Common myeloid progenitor, CD34-positive (primary cell): ENCODE data around the gene CUEDC2.

ENCODE experiments used
- CTCF ChIA-PET: fragments of 350-600 bp; sonication (Branson Sonifier 250); formaldehyde crosslinking; loops from one replicate; lab custom pipeline; 2021; ENCODE audit warnings: antibody characterized with exemption; lab: Charles Lee
- POLR2A ChIA-PET: fragments of 350-600 bp; sonication (Branson Sonifier 250); formaldehyde crosslinking; loops from one replicate; lab custom pipeline; 2021; ENCODE audit warnings: antibody characterized with exemption; lab: Charles Lee
- DNase-seq, 3 donors: peaks; one replicate each; pipeline versions ENCODE4 v3.0.0 to v3.0.0-alpha.2; 2013
- H3K27ac ChIP-seq, 2 experiments: 1 replicate in 1 of 2; 2 replicates in 1 of 2; pipeline ENCODE4 v1.7.0; 2013; ENCODE audit warnings: inconsistent platforms in 2 of 2, low read length in 2 of 2, mild to moderate bottlenecking in 2 of 2, low read depth in 1 of 2, moderate library complexity in 1 of 2; ENCODE audit not compliant: severe bottlenecking in 2 of 2, insufficient read depth in 1 of 2, poor library complexity in 1 of 2
- H3K27me3 ChIP-seq, 5 experiments: replicated peaks in 2 of 5; 1 replicate in 3 of 5; 2 replicates in 2 of 5; pipeline versions ENCODE4 v1.6.1 to v1.7.0; 2013; ENCODE audit warnings: low read length in 4 of 5, mild to moderate bottlenecking in 2 of 5, moderate library complexity in 2 of 5, inconsistent platforms in 1 of 5; ENCODE audit not compliant: insufficient read depth in 5 of 5, control insufficient read depth in 4 of 5
- H3K36me3 ChIP-seq, 4 experiments: 1 replicate in 2 of 4; 2 replicates in 2 of 4; pipeline versions ENCODE4 v1.6.1 to v1.7.0; 2013; ENCODE audit warnings: low read length in 3 of 4, control low read depth in 1 of 4, mild to moderate bottlenecking in 1 of 4; ENCODE audit not compliant: control insufficient read depth in 4 of 4, insufficient read depth in 4 of 4
- H3K4me1 ChIP-seq, 4 experiments: 1 replicate in 3 of 4; 2 replicates in 1 of 4; pipeline versions ENCODE4 v1.6.1 to v1.7.1; 2013; ENCODE audit warnings: low read length in 3 of 4, mild to moderate bottlenecking in 3 of 4, control low read depth in 1 of 4, inconsistent platforms in 1 of 4, moderate library complexity in 1 of 4; ENCODE audit not compliant: control insufficient read depth in 4 of 4, insufficient read depth in 4 of 4; ENCODE audit errors: control extremely low read depth in 1 of 4
- H3K4me3 ChIP-seq, 7 experiments: 1 replicate in 4 of 7; 2 replicates in 3 of 7; pipeline versions ENCODE4 v1.5.1 to v1.7.0; 2013; ENCODE audit warnings: mild to moderate bottlenecking in 7 of 7, low read length in 6 of 7, moderate library complexity in 6 of 7, inconsistent platforms in 2 of 7, low read depth in 2 of 7, control low read depth in 1 of 7; ENCODE audit not compliant: insufficient read depth in 4 of 7, control insufficient read depth in 1 of 7; ENCODE audit errors: extremely low read depth in 1 of 7
- H3K9me3 ChIP-seq, 5 experiments: 1 replicate in 4 of 5; 2 replicates in 1 of 5; pipeline versions ENCODE4 v1.6.1 to v1.7.1; 2013; ENCODE audit warnings: low read length in 4 of 5, mild to moderate bottlenecking in 2 of 5, inconsistent platforms in 1 of 5, low read depth in 1 of 5, moderate library complexity in 1 of 5; ENCODE audit not compliant: control insufficient read depth in 4 of 5, insufficient read depth in 2 of 5; ENCODE audit errors: control extremely low read depth in 1 of 5
- WGBS: methylation state at CpG from one replicate; pipeline ENCODE4 v1.1.5; 2013; ENCODE audit not compliant: insufficient coverage; 5-methylcytosine and 5-hydroxymethylcytosine counted together

CUEDC2 gene

GRCh38 chr10:102412293-102412692 is 20.1 kb downstream of the CUEDC2 start:
- WGBS: 90% methylated on average over 10 of the region's 10 CpGs
- DNase-seq: no peak
- Histone ChIP-seq H3K27ac (no peak overlapping the region), H3K27me3 (peaks cover 0 to 44% (median 29%) of the 10 kb centered on the region in 5 experiments), H3K9me3 (no peaks in the 10 kb centered on the region), H3K4me1 (peaks cover 0 to 30% (median 22%) of the 10 kb centered on the region in 4 experiments), H3K36me3 (no peaks in the 10 kb centered on the region), H3K4me3 (no peak overlapping the region)
- ChIA-PET CTCF (interaction anchor here (1.1 to 5.4 kb wide), 7 partner anchors 8 to 23 kb away, joined by 3 to 20 read pairs (median 6); partner anchors contain the start of gene FBXL15), POLR2A (interaction anchor here (0.8 to 1.4 kb wide), 2 partner anchors 10 to 244 kb away, joined by 3 read pairs; no protein-coding TSS in a partner anchor)

GRCh38 chr10:102411341-102412255 is 20.8 kb downstream of the CUEDC2 start:
- peaks cover 0 to 41% (median 31%) of the 10 kb centered on the region in 5 experiments for H3K27me3 ChIP-seq
- no peak overlapping the region for H3K27ac ChIP-seq
- CTCF ChIA-PET: interaction anchor here (1.1 to 5.4 kb wide), 8 partner anchors 9 to 68 kb away, joined by 3 to 20 read pairs (median 7); partner anchors contain the start of gene FBXL15
- peak overlapping the region in 1 of 7 experiments; percentile 70 for H3K4me3 ChIP-seq
- peaks cover 0 to 30% (median 22%) of the 10 kb centered on the region in 4 experiments for H3K4me1 ChIP-seq
- DNase-seq: no peak
- no peaks in the 10 kb centered on the region for H3K9me3 ChIP-seq
- 96% methylated on average over 11 of the region's 14 CpGs for WGBS
- H3K36me3 ChIP-seq: no peaks in the 10 kb centered on the region
- POLR2A ChIA-PET: interaction anchor here (0.6 to 2.2 kb wide), 5 partner anchors 10 to 244 kb away, joined by 3 to 5 read pairs (median 3); partner anchors contain the start of gene NFKB2

GRCh38 chr10:102410429-102411073 is 21.8 kb downstream of the CUEDC2 start:
- H3K4me1 ChIP-seq: peaks cover 0 to 30% (median 22%) of the 10 kb centered on the region in 4 experiments
- H3K27me3 ChIP-seq: peaks cover 0 to 40% (median 28%) of the 10 kb centered on the region in 5 experiments
- under 1% methylated on average over 32 of the region's 48 CpGs for WGBS
- CTCF ChIA-PET: interaction anchor here (1.1 to 5.4 kb wide), 9 partner anchors 8 to 69 kb away, joined by 3 to 20 read pairs (median 6); partner anchors contain the start of genes FBXL15 and NFKB2
- H3K9me3 ChIP-seq: no peaks in the 10 kb centered on the region
- H3K27ac ChIP-seq: no peak overlapping the region
- H3K36me3 ChIP-seq: no peaks in the 10 kb centered on the region
- peak overlapping the region; percentile 29 to 77 (median 58) for H3K4me3 ChIP-seq
- POLR2A ChIA-PET: interaction anchor here (0.5 to 2.2 kb wide), 5 partner anchors 11 to 224 kb away, joined by 3 to 8 read pairs (median 3); partner anchors contain the start of gene NFKB2
- DNase-seq: peak in 2 of 3 donors; percentile 72 to 73

- CTCF ChIA-PET: interaction anchor here (1.0 to 5.4 kb wide), 11 partner anchors 7 to 95 kb away, joined by 3 to 20 read pairs (median 6); partner anchors contain the start of genes FBXL15 and NFKB2
- peaks cover 0 to 30% (median 22%) of the 10 kb centered on the region in 4 experiments for H3K4me1 ChIP-seq
- H3K9me3 ChIP-seq: no peaks in the 10 kb centered on the region
- H3K27me3 ChIP-seq: peaks cover 0 to 40% (median 28%) of the 10 kb centered on the region in 5 experiments
- 30% methylated on average over 13 of the region's 24 CpGs for WGBS
- no peaks in the 10 kb centered on the region for H3K36me3 ChIP-seq
- DNase-seq: no peak
- POLR2A ChIA-PET: interaction anchor here (0.5 to 2.2 kb wide), 3 partner anchors 11 to 107 kb away, joined by 3 to 8 read pairs (median 5); partner anchors contain the start of gene NFKB2
- peak overlapping the region; percentile 29 to 77 (median 58) for H3K4me3 ChIP-seq
- H3K27ac ChIP-seq: no peak overlapping the region
Observed at GRCh38 chr10:102409604-102410428, 22.6 kb downstream of the CUEDC2 start.

- peaks cover 0 to 40% (median 28%) of the 10 kb centered on the region in 5 experiments for H3K27me3 ChIP-seq
Observed at GRCh38 chr10:102408728-102409603, 23.4 kb downstream of the CUEDC2 start.

More at GRCh38 chr10:102408728-102409603, 23.4 kb downstream of the CUEDC2 start:
- H3K9me3 ChIP-seq: no peaks in the 10 kb centered on the region
- peak overlapping the region; percentile 30 to 77 (median 65) for H3K4me3 ChIP-seq
- H3K4me1 ChIP-seq: peaks cover 0 to 30% (median 22%) of the 10 kb centered on the region in 4 experiments
- no peaks in the 10 kb centered on the region for H3K36me3 ChIP-seq
- CTCF ChIA-PET: interaction anchor here (1.0 to 5.4 kb wide), 10 partner anchors 6 to 96 kb away, joined by 3 to 20 read pairs (median 6); partner anchors contain the start of gene FBXL15
- 0% methylated on average over 73 of the region's 103 CpGs for WGBS
- peak in 2 of 3 donors; percentile 76 to 83 for DNase-seq
- POLR2A ChIA-PET: interaction anchor here (1.7 to 2.2 kb wide), 2 partner anchors 10 to 13 kb away, joined by 5 to 8 read pairs; partner anchors contain the start of gene NFKB2
- H3K27ac ChIP-seq: no peak overlapping the region
